ENCODE data around the gene SIL1.

DNA sequence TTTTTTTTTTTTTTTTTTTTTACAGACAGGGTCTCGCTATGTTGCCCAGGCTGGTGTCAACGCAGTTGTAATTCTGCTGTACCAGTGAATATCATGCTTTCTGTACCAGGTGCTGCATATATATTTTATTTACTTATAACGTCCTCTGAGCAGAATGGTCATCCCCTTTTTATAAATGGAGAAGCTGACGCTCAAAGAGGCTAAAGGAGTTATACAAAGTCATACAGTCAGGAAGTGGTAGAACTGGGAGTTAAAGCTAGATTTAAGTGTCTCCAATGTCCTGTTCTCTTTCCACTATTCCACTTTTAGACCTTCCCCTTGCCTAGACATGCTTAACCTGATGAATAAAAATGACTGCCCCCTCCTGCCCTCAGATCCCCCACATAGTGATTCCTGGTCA is 1.2 kb upstream of the SIL1 start:
- TF ChIP-seq EZH2phosphoT487 (IDR thresholded peaks at IDR 0.05; ENCODE audit: insufficient read depth, low read depth) (no peak), EZH2 (IDR thresholded peaks at IDR 0.05; ENCODE audit: insufficient read depth, poor library complexity, severe bottlenecking) (no peak)
